WERI-Rb-1 (cell line): ENCODE results near the gene TIGD6.

ENCODE experiments used
- DNase-seq: peaks from one replicate; pipeline ENCODE4 v3.0.0-alpha.2; 2020
- H3K27ac ChIP-seq: fragments of 250-450 bp; sonication (Bioruptor Pico); 2 replicates; pipeline ENCODE4 v1.5.1; 2020; ENCODE audit warnings: mild to moderate bottlenecking, moderate library complexity
- H3K27me3 ChIP-seq: fragments of 250-450 bp; sonication (Bioruptor Pico); 2 replicates; pipeline ENCODE4 v1.5.1; 2021; ENCODE audit warnings: mild to moderate bottlenecking, low read depth, moderate library complexity; ENCODE audit not compliant: insufficient read depth, severe bottlenecking
- H3K36me3 ChIP-seq: fragments of 250-450 bp; sonication (Bioruptor Pico); 2 replicates; pipeline ENCODE4 v1.5.1; 2020; ENCODE audit warnings: mild to moderate bottlenecking, moderate library complexity
- H3K4me3 ChIP-seq: 2 replicates; pipeline ENCODE4 v1.5.1; 2011; ENCODE audit warnings: low read depth, mild to moderate bottlenecking, control low read depth, low read length
- H3K9me3 ChIP-seq: fragments of 250-450 bp; sonication (Bioruptor Pico); 2 replicates; pipeline ENCODE4 v1.5.1; 2021; ENCODE audit warnings: mild to moderate bottlenecking, moderate library complexity; ENCODE audit not compliant: severe bottlenecking
- TF ChIP-seq, protein P1 (sequence below): IDR thresholded peaks from 2 replicates; pipeline ENCODE4 v1.5.1; 2011; ENCODE audit warnings: low read depth, mild to moderate bottlenecking, control low read depth, inconsistent platforms, low read length

The TIGD6 gene

DNA sequence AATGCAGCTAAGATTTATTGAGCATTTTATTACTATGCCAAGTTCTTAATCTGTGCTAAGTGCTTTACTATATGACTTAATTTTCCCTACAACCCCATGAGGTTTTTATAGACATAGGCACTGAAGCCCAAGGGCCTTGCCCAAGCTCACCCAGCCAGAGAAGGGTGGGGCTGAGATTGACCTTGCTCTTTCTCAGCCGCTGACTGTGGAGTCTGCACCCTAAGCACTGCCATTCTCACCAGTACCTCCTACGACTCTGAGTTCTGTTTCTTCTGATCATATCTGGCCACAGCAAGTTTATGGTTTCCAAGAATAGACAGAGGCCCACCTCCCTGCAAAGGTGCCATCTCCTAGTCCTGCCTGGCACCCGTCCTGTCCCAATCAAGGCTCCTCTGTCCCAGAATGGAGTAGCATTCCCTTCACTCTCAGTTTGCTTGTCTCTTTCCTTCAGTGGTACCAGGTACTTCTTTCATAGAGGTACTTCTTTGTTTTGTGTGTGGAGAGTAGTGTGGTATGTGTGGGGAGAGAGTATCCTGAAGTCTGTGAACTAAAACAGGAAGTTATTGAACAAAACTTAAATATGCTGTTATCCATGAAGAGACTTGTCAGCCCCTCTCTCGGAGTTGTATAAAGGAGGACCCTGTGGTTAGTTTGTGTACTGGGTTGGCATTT, 43.3 kb upstream of the TIGD6 start:
- Histone ChIP-seq H3K27ac (no peak overlapping the region), H3K27me3 (no peaks in the 10 kb centered on the region), H3K4me3 (no peak overlapping the region), H3K9me3 (no peaks in the 10 kb centered on the region), H3K36me3 (peaks cover 92% of the 10 kb centered on the region)
- TF ChIP-seq, protein P1, sequence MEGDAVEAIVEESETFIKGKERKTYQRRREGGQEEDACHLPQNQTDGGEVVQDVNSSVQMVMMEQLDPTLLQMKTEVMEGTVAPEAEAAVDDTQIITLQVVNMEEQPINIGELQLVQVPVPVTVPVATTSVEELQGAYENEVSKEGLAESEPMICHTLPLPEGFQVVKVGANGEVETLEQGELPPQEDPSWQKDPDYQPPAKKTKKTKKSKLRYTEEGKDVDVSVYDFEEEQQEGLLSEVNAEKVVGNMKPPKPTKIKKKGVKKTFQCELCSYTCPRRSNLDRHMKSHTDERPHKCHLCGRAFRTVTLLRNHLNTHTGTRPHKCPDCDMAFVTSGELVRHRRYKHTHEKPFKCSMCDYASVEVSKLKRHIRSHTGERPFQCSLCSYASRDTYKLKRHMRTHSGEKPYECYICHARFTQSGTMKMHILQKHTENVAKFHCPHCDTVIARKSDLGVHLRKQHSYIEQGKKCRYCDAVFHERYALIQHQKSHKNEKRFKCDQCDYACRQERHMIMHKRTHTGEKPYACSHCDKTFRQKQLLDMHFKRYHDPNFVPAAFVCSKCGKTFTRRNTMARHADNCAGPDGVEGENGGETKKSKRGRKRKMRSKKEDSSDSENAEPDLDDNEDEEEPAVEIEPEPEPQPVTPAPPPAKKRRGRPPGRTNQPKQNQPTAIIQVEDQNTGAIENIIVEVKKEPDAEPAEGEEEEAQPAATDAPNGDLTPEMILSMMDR: no peak
- DNase-seq: no peak

DNA sequence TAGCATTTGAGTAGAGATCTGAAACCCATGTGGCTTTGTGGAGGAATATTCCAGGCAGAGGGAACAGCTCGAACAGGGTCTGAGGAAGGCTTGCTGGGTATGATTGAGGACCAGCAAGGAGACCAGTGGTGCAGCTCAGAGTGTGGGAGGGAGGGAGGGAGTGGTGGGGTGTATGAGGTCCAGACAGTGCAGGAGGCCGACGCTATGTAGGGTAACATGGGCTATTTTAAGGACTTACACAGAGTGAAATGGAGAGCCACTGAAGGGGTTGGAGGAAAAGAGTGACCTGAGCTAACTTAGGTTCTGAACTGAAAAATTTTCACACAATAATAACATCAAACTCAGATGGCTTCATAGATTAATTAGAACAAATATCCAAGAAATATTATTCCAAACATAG, 42.0 kb upstream of the TIGD6 start:
- Histone ChIP-seq H3K9me3 (no peaks in the 10 kb centered on the region), H3K36me3 (peaks cover 90% of the 10 kb centered on the region), H3K4me3 (no peak overlapping the region), H3K27ac (no peak overlapping the region), H3K27me3 (no peaks in the 10 kb centered on the region)
- TF ChIP-seq, protein P1: no peak
- no peak for DNase-seq

DNA sequence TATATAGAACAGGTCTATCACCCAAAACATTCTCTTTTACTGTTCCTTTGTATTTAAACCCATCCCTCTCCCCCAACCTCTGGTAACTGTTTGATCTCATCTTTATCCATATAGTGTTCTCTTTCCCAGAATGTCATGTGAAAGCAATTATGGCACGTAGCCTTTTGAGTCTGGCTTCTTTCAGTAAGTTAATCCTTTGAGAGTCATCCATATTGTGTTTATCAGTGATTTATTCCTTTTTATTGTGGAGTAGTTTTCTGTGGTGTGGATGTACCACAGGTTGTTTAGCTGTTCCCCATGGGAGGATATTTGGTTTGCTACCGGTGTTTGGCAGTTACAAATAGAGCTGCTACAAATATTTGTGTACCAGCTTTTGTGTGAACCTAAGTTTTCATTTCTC, 38.1 kb upstream of the TIGD6 start:
- DNase-seq: no peak
- peaks cover 86% of the 10 kb centered on the region for H3K36me3 ChIP-seq
- H3K4me3 ChIP-seq: no peak overlapping the region
- H3K9me3 ChIP-seq: no peaks in the 10 kb centered on the region
- TF ChIP-seq, protein P1: no peak
- H3K27me3 ChIP-seq: no peaks in the 10 kb centered on the region
- H3K27ac ChIP-seq: no peak overlapping the region

DNA sequence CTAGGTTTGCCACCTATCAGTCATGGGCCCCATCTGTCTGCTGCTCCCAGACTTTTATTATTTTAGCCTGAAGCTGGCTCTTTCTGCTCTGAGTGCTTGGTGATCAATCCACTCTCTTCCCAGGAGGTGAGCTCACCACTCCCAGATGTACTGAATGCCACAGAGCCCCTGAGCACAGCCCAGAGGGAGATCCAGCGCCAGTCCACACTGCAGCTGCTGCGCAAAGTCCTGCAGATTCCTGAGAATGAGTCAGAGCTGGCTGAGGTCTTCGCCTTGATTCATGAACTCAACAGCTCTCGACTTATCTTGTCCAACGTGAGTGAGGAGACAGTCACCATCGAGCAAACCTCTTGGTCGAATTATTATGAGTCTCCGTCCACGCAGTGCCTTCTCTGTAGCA, 36.1 kb upstream of the TIGD6 start:
- TF ChIP-seq, protein P1: no peak
- H3K4me3 ChIP-seq: no peak overlapping the region
- no peaks in the 10 kb centered on the region for H3K27me3 ChIP-seq
- DNase-seq: no peak
- no peaks in the 10 kb centered on the region for H3K9me3 ChIP-seq
- no peak overlapping the region for H3K27ac ChIP-seq
- H3K36me3 ChIP-seq: peaks cover 86% of the 10 kb centered on the region

DNA sequence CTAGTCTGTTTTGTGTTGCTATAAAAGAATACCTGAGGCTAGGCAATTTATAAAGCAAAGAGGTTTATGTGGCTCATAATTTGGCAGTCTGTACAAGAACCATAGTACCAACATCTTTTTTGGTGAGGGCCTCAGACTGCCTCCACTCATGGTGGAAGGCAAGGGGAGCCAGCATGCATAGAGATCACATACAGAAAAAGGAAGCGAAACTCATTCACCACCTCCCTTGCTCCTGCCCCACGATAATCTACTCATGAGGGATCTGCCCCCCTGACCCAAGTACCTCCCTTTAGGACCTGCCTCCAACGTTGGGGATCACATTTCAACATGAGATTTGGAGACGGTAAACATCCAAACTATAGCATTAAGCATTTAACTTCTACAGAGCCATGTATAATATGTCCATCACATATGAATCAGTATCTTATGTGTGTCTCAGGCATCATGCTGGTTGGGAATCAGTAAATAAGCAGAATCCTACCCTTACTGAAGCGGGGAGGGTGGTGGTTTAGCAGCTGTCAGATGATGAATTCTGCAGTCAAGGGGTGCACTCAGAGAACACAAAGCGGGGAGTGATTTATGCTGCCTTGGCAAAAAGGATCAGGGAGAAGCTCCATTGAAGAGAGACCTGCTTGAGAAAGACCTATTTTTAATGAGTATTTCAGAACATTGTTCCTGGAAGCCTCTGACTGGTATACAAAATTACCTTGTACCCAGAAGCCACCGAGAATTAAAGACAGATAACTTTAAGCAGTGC, 34.9 kb upstream of the TIGD6 start:
- no peak overlapping the region for H3K27ac ChIP-seq
- no peak for DNase-seq

More for the DNA sequence above, 34.9 kb upstream of the TIGD6 start:
- no peak overlapping the region for H3K4me3 ChIP-seq
- H3K27me3 ChIP-seq: no peaks in the 10 kb centered on the region
- TF ChIP-seq, protein P1: no peak
- H3K36me3 ChIP-seq: peaks cover 86% of the 10 kb centered on the region
- no peaks in the 10 kb centered on the region for H3K9me3 ChIP-seq
